Right lobe of liver (tissue), 6 donors: ENCODE results near the gene PPDPF. TPM values are rescaled to one million over a fixed set of nuclear protein-coding genes. Genes with fewer than 3 reads are reported as not detected.

Experiments
- ATAC-seq, 4 donors: fragments of 200-7000 bp; cut with Tn5 transposase; one replicate each; pipeline ENCODE4 v1.9.1; 2020; ENCODE audit warnings: mild to moderate bottlenecking in 4 of 4, moderate library complexity in 4 of 4
- DNase-seq, 3 donors: peaks; one replicate each; pipeline ENCODE4 v3.0.0-alpha.2; 2020
- H3K27ac ChIP-seq, 3 donors: fragments of 200-600 bp; one replicate each; pipeline ENCODE4 v1.8.0; 2022
- H3K27me3 ChIP-seq, 2 donors: fragments of 200-600 bp; one replicate each; pipeline ENCODE4 v1.8.0; 2022
- H3K36me3 ChIP-seq, 4 donors: fragments of 200-600 bp; sonication (generic) in 1 of 4; one replicate each; pipeline versions ENCODE4 v1.5.1 to v1.8.0; 2017 to 2022; ENCODE audit warnings: control low read depth in 1 of 4
- H3K4me1 ChIP-seq, 4 donors: fragments of 200-600 bp; sonication (generic) in 1 of 4; one replicate each; pipeline versions ENCODE4 v1.5.1 to v1.8.0; 2017 to 2022; ENCODE audit warnings: control low read depth in 1 of 4
- H3K4me3 ChIP-seq, 3 donors: fragments of 200-600 bp; one replicate each; pipeline ENCODE4 v1.8.0; 2022
- H3K9me3 ChIP-seq, 4 donors: fragments of 200-600 bp; sonication (generic) in 1 of 4; one replicate each; pipeline versions ENCODE4 v1.5.1 to v1.8.0; 2017 to 2022; ENCODE audit warnings: control low read depth in 1 of 4
- POLR2A ChIP-seq: fragments of 450-650 bp; IDR thresholded peaks from one replicate; pipeline ENCODE4 v1.6.1; 2017; ENCODE audit warnings: antibody characterized with exemption, mild to moderate bottlenecking
- WGBS: methylation state at CpG from one replicate; pipeline ENCODE4 v1.1.6; 2018; ENCODE audit warnings: low coverage, low lambda C conversion rate; ENCODE audit not compliant: insufficient coverage; ENCODE audit errors: missing lambda C conversion rate; 5-methylcytosine and 5-hydroxymethylcytosine counted together
- intact Hi-C, 2 donors: fragments of 100-400 bp; cut with DNase I; formaldehyde crosslinking; loops; one replicate each; pipeline versions ENCODE4 v1.11.2 to v1.14.1; 2022
- total RNA-seq, 6 experiments: library from RNA; depleted of rRNA in 2 of 6; stranded (reverse); fragments of >200 nt in 2 of 6; fragmentation: NEBNext Ultra II Directional in 3 of 6; extraction: Animal tissue kit (Norgen Biotek cat#: 25700) in 3 of 6; gene quantifications; one replicate each; pipeline versions ENCODE4 v1.1.0 to v1.2.4, GENCODE V29; 2016 to 2023
- TF ChIP-seq, protein P1 (sequence below), 4 donors: fragments of 200-600 bp in 3 of 4; fragments of 450-650 bp in 1 of 4; IDR thresholded peaks; one replicate each; pipeline versions ENCODE4 v1.5.1 to v1.8.0; 2016 to 2022; ENCODE audit warnings: antibody characterized with exemption in 4 of 4, mild to moderate bottlenecking in 2 of 4
- donor health status: DM: no; HTN: yes; CAD: no.
- donor health status: DM: no; HTN: no; CAD: no.
- donor health status: DM: no; HTN: no; CAD: no.
- donor health status: DM: no; HTN: yes; CAD: no.
- donor health status: DM: no; HTN: yes; CAD: no.

Gene PPDPF
- total RNA-seq, 6 experiments from 2014 or later, result 50.2 to 99.4 (median 76.7) TPM

DNA sequence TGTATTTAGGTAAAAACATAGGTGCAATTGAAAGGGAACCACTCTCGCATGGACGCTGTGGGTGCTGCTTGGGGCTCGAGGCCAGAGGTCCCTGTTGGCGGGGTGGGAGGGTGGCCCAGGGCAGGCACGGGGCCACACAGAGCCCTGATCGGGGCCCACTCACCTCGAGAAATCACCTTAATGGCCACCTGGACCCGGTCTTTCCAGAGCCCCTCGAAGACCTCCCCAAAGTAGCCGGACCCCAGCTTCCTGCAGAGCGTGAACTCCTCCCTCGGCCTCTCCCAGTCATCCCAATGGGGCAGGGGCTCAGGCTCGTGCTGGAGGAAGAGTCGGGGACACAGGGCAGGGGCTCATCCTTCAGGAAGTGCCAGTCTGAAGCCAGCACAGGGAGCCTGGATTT lies 12.8 kb downstream of the PPDPF start:
- Histone ChIP-seq H3K36me3 (no peaks in the 10 kb centered on the region), H3K4me3 (no peak overlapping the region), H3K9me3 (no peaks in the 10 kb centered on the region), H3K27me3 (no peaks in the 10 kb centered on the region), H3K4me1 (peaks cover 0 to 16% (median 7%) of the 10 kb centered on the region in 4 donors), H3K27ac (no peak overlapping the region)
- TF ChIP-seq, protein P1, sequence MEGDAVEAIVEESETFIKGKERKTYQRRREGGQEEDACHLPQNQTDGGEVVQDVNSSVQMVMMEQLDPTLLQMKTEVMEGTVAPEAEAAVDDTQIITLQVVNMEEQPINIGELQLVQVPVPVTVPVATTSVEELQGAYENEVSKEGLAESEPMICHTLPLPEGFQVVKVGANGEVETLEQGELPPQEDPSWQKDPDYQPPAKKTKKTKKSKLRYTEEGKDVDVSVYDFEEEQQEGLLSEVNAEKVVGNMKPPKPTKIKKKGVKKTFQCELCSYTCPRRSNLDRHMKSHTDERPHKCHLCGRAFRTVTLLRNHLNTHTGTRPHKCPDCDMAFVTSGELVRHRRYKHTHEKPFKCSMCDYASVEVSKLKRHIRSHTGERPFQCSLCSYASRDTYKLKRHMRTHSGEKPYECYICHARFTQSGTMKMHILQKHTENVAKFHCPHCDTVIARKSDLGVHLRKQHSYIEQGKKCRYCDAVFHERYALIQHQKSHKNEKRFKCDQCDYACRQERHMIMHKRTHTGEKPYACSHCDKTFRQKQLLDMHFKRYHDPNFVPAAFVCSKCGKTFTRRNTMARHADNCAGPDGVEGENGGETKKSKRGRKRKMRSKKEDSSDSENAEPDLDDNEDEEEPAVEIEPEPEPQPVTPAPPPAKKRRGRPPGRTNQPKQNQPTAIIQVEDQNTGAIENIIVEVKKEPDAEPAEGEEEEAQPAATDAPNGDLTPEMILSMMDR (IDR thresholded peaks at IDR 0.05), result no peak
- TF ChIP-seq POLR2A, result no peak
- ATAC-seq (no peak), DNase-seq (peak in 1 of 3 donors; percentile 39)
- intact Hi-C loops, result loop anchor here in 1 of 2 donors (10.0 kb wide), 1 partner anchor 441 kb away; the partner anchor contains the start of gene SAMD10
- 85% methylated on average over 5 of the region's 14 CpGs for WGBS

DNA sequence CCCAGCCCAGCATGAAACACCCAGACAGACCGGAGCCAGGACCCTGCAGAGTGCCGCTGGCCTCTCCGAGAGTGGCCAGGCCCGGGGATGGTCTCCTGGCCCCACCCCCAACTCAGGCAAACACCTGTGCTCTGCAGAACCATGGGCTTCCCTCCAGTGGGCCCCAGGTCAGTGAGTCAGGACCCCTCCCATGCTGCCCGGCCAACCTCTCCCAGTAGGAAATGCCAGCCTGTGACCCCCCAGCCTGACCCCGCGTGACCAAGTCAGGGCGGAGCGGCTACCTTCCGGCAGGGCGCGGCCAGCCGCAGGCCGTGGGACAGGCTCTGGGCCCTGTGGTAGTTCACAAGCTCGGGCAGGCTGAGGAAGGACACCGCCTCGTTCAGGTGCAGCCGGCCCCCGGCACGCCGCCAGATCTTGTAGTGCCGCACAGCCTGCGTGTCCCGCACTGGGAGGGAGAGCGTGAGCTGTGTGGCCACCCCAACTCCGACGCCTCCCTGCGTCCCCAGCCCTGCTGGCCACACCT lies 13.4 kb downstream of the PPDPF start:
- intact Hi-C loops, result loop anchor here in 1 of 2 donors (10.0 kb wide), 1 partner anchor 441 kb away; the partner anchor contains the start of gene SAMD10
- no peak for TF ChIP-seq POLR2A
- TF ChIP-seq, protein P1 (IDR thresholded peaks at IDR 0.05), result no peak
- H3K27me3 ChIP-seq, result no peaks in the 10 kb centered on the region
- H3K9me3 ChIP-seq, result no peaks in the 10 kb centered on the region
- ATAC-seq (no peak), DNase-seq (peak in 1 of 3 donors; percentile 62)
- no peaks in the 10 kb centered on the region for H3K36me3 ChIP-seq
- peaks cover 0 to 16% (median 7%) of the 10 kb centered on the region in 4 donors for H3K4me1 ChIP-seq
- H3K27ac ChIP-seq, result no peak overlapping the region
- no CpG with 5 or more reads among the region's 28 CpGs for WGBS
- H3K4me3 ChIP-seq, result no peak overlapping the region

DNA sequence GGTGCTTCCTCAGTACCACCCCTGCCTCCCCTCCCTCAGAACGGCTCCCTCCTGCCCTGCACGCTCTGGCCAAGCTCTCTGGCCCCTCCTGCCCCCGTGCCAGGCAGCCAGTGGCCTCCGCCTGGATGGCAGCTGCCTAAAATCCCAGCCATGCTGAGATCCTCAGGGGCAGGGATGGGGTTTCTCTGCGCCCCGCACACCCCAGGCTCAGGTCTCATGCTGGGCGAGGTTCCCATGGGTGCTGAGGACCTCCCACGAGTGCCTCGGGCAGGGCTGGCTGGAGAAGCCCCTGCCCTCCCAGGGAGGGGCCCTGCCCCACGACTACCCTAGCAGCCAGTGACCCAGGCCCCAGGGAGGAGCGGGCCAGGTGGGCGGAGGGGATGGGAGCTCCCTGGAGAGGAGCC lies 13.9 kb downstream of the PPDPF start:
- no peaks in the 10 kb centered on the region for H3K9me3 ChIP-seq
- TF ChIP-seq POLR2A, result no peak
- TF ChIP-seq, protein P1 (IDR thresholded peaks at IDR 0.05), result no peak
- no peak for DNase-seq
- intact Hi-C loops, result loop anchor here in 1 of 2 donors (10.0 kb wide), 1 partner anchor 440 kb away; the partner anchor contains the start of gene SAMD10
- H3K4me3 ChIP-seq, result peak overlapping the region in 1 of 3 donors; percentile 16
- peaks cover 0 to 16% (median 7%) of the 10 kb centered on the region in 4 donors for H3K4me1 ChIP-seq
- no peak for ATAC-seq
- no peaks in the 10 kb centered on the region for H3K27me3 ChIP-seq
- H3K27ac ChIP-seq, result no peak overlapping the region
- 90% methylated on average over 2 of the region's 12 CpGs for WGBS
- no peaks in the 10 kb centered on the region for H3K36me3 ChIP-seq

DNA sequence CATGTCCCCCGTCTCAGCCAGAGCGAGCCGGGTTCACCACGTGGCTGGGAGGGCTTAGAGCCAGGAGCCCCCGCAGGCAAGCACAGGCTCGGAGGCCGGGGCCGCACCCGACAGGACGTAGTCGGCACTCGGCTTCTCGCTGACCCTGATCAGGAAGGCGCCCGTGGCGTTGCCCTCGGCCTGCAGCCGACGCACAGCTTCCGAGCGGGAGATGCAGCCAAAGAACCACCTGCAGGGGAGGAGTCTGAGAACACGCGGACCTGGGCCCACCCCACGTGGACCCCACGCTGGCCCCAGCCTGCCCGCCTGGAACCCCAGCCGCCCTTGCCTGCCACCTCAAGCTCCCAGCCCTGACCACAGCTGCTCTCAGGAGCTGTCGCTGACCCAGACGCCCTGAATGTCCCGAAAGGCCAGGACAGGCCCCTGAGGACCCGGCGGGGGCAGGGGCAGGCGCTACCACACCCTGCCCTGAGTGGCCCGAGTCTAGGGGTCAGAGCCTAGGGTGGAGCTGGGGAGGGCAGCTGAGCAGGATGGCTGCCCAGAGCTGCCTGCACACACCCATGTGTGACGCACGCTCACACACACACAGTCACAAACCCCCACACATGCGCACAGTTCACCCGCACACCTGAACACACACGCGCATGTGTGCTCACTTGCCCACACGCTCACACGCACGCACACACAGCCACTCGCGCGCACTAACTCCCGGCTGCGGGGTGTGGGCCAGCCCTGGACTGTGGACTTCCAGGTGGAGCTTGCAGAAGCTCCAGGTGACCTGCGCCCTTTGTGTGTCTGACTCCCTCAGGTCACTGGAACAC lies 14.5 kb downstream of the PPDPF start:
- H3K9me3 ChIP-seq, result no peaks in the 10 kb centered on the region
- H3K36me3 ChIP-seq, result no peaks in the 10 kb centered on the region
- ATAC-seq, result peak; percentile 46 to 62 (median 56)
- TF ChIP-seq, protein P1 (IDR thresholded peaks at IDR 0.05), result no peak
- TF ChIP-seq POLR2A, result peak; percentile 39
- peaks cover 0 to 16% (median 7%) of the 10 kb centered on the region in 4 donors for H3K4me1 ChIP-seq
- no peaks in the 10 kb centered on the region for H3K27me3 ChIP-seq
- intact Hi-C loops, result loop anchor here in 1 of 2 donors (10.0 kb wide), 1 partner anchor 440 kb away; the partner anchor contains the start of gene SAMD10
- H3K27ac ChIP-seq, result peak overlapping the region in 2 of 3 donors; percentile 21 to 27
- H3K4me3 ChIP-seq, result peak overlapping the region in 2 of 3 donors; percentile 16 to 32
- WGBS, result 23% methylated on average over 10 of the region's 49 CpGs
- DNase-seq, result peak; percentile 73 to 92 (median 89)
